ENCODE data around the gene KIF2C.
"Not testable (repeated sequence)": the region's sequence is repeated elsewhere in the genome, so short reads cannot be mapped to it uniquely, and the experiment has no call there.

The KIF2C gene

GRCh38 chr1:44812822-44813543, 73.3 kb downstream of the KIF2C start:
- DNase-seq (ENCODE audit: low read depth), result peak; percentile 15

- not testable (repeated sequence) for DNase-seq (ENCODE audit: low read depth)
Measured at GRCh38 chr1:44815926-44816325, 76.3 kb downstream of the KIF2C start.

GRCh38 chr1:44817307-44817706, 77.7 kb downstream of the KIF2C start:
- DNase-seq (ENCODE audit: low read depth), result no peak

Data from EH (cell line).